C4-2B (cell line): ENCODE data around the gene TYROBP.

Experiments
- H3K27ac ChIP-seq: fragments of 450-650 bp; 2 replicates; pipeline ENCODE4 v1.5.1; 2017
- ZFX ChIP-seq: fragments of 450-650 bp; IDR thresholded peaks from 2 replicates; pipeline ENCODE4 v1.6.1; 2017
- TF ChIP-seq, protein P1 (sequence below): fragments of 450-650 bp; conservative IDR thresholded peaks from 2 replicates; pipeline ENCODE4 v1.5.1; 2017; ENCODE audit warnings: mild to moderate bottlenecking

TYROBP gene

DNA sequence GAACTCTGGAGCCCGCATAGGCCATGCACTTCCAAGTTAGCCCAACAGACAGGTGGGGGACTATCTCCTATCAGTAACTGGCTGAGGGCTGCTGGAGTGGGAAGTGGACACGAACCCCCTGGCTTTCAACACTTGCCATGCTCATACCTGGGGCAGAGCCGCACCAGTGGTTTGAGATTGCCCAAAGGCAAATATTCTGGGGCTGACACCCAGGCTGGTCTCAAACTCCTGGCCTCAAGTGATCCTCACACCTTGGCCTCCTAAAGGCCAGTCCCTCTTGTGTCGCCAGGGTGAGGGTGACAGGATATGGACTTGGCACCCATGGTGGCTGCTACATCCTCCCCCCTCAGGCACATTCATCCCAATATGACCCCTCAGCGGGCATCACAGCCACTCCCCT, 20.9 kb downstream of the TYROBP start:
- no peak overlapping the region for H3K27ac ChIP-seq
- TF ChIP-seq, protein P1, sequence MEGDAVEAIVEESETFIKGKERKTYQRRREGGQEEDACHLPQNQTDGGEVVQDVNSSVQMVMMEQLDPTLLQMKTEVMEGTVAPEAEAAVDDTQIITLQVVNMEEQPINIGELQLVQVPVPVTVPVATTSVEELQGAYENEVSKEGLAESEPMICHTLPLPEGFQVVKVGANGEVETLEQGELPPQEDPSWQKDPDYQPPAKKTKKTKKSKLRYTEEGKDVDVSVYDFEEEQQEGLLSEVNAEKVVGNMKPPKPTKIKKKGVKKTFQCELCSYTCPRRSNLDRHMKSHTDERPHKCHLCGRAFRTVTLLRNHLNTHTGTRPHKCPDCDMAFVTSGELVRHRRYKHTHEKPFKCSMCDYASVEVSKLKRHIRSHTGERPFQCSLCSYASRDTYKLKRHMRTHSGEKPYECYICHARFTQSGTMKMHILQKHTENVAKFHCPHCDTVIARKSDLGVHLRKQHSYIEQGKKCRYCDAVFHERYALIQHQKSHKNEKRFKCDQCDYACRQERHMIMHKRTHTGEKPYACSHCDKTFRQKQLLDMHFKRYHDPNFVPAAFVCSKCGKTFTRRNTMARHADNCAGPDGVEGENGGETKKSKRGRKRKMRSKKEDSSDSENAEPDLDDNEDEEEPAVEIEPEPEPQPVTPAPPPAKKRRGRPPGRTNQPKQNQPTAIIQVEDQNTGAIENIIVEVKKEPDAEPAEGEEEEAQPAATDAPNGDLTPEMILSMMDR = no peak

DNA sequence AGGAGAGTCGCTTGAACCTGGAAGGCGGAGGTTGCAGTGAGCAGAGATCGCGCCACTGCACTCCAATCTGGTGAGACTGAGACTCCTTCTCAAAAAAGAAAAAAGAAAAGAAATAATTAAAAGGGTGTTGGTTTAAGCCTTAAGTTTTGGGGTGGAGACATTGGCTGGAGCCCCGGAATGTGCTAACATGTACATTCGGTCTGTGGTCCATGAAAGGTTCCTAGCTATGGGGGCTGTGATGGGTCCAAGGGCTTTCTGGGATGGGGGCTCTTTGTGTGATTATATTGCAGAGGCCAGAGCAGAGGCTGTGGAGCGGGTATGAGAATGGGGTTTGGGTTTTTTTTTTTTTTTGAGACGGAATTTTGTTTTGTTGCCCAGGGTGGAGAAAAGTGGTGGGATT, 22.2 kb downstream of the TYROBP start:
- no peak overlapping the region for H3K27ac ChIP-seq
- TF ChIP-seq, protein P1 = no peak
- no peak for TF ChIP-seq ZFX

DNA sequence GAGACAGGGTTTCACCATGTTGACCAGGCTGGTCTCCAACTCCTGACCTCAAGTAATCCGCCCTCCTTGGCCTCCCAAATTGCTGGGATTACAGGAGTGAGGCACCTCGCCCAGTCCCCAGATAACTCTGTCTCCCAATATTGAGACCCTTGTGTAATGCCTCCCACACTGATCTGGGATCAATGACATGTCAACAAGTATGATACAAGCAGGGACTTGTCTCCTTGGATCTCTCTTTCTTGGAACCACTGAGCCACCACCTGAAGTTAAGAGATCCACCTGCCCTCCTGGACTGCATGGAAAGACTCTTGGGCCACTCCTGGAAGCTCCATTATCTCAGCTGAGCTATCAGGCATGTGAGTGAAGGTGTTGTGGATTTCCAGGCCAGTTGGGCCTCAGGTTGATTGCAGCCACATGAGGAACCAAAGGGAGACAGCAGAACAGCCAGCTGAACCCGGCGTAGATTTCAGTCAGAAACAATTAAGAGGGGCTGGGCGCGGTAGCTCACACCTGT, 22.8 kb downstream of the TYROBP start:
- H3K27ac ChIP-seq = no peak overlapping the region
- TF ChIP-seq ZFX = no peak
- TF ChIP-seq, protein P1 = no peak

DNA sequence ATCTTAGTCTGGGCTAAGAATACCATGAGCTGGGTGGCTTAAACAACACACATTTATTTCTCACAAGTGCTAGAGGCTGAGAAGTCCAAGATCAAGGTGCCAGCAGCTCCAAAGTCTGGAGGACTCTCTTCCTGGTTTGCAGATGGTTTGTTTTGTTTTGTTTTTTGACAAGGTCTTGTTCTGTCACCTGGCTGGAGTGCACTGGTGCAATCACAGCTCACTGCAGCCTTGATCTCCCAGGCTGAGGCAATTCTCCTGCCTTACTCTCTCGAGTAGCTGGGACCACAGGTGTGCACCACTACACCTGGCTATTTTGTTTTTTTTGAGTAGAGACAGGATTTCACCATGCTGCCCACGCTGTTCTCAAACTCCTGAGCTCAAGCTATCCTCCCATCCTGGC, 24.2 kb downstream of the TYROBP start:
- TF ChIP-seq, protein P1 = no peak
- no peak overlapping the region for H3K27ac ChIP-seq

DNA sequence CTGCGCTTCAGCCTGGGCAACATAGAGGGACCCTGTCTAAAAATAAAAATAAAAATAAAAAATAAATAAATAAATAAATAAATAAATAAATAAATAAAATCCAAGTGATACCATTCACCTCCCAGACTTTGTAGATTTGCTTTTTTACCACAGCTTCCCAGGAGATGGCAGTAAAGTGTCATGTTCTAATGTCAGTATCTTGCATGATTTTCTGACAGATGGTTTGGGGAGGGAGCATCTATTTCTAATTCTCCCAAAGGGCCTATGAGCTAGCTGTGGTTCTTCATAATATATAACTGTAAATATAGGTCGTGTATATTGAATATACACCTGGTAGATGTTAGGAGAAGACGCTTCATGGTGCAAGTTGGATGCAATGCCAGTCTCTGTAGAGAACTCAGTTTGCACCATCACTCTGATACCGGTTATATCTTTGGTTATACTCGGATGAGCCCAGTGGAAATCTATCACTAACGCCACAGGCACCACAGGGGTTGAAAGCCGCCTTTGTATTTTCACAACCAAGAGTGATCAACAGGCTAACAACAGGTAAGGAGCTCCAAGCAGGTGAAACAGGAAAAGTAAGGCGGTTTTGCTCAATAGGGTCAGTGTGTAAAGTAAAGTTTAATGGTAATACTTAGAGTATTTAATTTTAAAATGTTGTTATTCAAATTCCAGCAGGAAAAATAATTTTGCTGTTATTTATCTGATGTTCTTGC, 25.8 kb downstream of the TYROBP start:
- no peak for TF ChIP-seq ZFX
- TF ChIP-seq, protein P1 = no peak; the same call in 1 of the 2 replicates
- H3K27ac ChIP-seq = no peak overlapping the region

DNA sequence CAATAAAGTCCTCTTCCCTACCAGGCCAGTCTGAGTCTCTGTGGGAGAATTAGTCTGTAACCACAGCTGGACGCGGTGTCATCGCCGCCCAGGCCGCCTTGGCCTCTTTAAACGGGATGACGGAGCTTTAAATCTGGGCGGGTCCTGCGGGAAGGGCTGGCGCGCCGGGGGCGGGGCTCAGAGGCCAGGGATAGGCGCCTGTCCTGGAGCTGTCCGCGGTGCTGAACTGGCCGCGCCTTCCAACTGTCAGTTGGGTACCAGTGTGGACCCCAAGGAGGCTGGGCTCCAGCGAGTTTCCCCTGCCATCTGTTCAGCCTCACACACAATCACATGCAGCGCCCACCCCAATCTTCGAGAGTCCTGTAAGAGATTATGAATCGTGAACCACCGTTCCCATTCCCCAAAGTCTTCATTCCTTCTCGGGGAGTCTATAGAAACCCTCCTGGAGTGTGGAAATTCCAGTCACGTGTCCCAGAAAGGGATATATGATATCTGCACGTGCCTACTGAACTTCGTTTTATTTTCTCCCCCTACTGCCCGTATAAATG, 28.3 kb downstream of the TYROBP start:
- TF ChIP-seq ZFX = no peak
- TF ChIP-seq, protein P1 = no peak
- no peak overlapping the region for H3K27ac ChIP-seq

DNA sequence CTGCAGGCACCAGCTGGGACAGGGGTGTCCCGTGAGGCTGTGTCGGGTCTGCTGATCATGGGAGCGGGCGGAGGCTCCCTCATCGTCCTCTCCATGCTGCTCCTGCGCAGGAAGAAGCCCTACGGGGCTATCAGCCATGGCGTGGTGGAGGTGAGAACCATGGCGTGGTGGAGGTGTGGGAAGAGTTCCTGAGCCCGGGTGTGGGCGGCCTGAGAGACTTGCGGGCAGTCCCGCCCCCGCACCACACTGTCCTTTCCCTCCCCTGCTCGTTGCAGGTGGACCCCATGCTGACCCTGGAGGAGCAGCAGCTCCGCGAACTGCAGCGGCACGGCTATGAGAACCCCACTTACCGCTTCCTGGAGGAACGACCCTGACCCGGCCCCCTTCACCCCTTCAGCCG, 29.0 kb downstream of the TYROBP start:
- H3K27ac ChIP-seq = no peak overlapping the region
- TF ChIP-seq, protein P1 = no peak
- no peak for TF ChIP-seq ZFX
